Stimulated activated CD4-positive, alpha-beta T cell treated with anti-CD3 and anti-CD28 coated beads, Interleukin-4, amount 100 ng/mL, for 1 hour (primary cell): ENCODE data around the gene ETF1.

Experiments
- DNase-seq: peaks from one replicate; pipeline ENCODE4 v3.0.0-alpha.2; 2020

ETF1 gene

DNA sequence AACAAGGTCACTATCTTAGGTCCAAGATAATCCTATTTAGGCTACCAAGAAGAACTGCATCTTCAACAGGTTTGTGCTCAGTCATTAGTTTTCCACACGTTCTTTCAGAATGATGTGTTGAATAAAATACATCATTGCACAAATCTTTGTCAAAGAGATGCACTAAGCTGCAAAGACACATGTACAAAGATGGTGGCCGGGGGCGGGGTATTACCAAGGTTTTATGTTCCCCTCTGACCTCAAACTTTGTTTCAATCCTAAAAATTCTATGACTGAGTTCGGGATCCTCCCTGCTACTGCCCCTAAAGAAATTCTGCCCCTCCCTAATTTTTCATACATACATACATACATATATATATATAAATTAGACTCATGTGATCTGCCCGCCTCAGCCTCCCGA, 17.9 kb upstream of the ETF1 start:
- DNase-seq, result no peak

DNA sequence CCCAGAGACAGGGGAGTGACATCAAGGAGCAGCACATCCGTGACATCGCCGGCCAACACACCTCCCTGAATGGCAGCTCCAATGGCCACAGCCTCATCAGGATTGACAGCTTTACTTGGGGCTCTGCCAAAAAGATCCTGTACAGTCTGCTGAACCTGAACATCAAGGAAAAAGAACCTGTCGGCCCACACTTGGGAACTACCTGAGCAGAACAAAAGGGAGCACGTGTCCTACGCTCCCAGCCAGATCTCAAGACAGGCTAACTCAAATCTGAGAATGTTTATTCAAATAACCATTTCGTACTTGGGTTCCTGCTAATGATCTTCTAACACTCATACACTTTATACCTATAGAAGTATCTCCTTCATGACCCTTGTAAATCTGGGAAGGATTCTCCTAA, 16.9 kb upstream of the ETF1 start:
- no peak for DNase-seq

DNA sequence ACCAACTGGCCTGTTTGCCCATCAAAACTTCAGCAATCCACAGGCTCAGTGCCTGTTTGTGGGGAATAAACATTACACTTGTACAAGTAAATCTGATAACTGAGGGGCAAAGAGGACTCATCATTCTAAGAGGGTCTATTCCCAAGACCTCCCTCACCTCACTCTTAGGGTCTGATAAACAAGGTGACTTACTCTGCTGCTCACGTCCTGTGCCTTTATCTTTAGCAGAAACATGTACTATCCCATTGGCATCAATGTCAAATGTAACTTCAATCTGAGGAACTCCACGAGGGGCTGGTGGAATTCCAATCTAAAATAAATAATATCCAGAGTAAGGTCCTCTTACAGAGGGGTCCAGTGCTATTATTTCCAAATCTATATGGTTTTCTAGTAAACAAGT, 14.6 kb upstream of the ETF1 start:
- DNase-seq, result no peak

DNA sequence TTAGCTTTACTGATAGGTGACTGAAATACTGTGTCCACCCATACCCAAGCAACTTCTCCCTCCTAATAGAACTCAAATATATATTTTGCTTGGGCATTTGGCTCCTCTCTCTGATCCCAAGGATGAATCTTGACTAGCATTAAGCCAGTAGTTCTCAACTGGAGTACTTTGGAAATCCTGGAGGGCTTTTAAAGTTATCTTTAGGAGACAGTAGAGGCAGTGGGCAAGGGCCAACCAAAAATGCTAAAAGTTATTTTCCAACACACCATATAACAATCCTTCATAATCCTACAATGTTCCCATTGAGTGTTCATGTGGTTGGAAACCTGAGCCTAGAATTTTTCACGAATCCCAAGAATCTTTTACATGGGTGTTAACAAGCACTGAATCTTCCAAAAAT, 11.1 kb upstream of the ETF1 start:
- DNase-seq, result no peak

DNA sequence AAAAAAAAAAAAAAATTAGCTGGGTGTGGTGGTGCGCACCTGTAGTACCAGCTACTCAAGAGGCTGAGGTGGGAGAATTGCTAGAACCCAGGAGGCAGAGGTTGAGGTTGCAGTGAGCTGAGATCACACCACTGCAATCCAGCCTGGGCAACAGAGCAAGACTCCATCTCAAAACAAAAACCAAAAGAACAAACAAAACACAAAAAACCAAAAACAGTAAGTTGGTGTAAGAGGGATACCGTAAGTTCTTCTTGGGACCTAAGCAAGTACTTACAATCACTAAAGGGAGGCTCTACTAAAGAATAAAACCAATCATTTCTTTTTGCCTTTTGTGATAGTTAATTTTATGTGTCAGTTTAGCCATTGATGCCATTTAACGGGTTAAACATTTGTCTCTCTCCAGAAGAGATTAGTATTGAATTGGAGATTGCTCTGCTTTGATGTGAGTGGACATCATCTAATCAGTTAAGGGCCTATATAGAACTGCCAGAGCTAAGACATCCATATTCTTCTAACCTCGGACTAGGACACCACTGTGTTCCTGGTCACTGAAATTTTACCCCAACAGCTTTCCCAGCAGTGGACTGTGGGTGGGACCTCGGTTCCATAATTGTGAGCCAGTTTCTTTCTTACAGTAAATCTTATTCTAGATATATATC, 10.5 kb upstream of the ETF1 start:
- no peak for DNase-seq

DNA sequence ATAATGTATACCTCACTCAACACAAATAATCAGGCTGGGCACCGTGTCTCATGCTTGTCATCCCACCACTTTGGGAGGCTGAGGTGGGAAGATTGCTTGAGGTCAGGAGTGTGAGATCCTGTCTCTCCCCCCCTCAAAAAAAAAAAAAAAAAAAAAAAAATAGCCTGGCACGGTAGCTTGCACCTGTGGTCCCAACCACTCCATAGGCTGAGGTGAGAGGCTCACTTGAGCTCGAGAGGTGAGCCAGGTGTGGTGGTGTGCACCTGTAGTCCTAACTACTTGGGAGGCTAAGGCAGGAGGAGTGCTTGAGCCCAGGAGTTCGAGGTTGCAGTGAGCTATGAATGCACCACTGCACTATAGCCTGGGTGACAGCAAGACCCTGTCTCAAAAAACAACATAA, 9.6 kb upstream of the ETF1 start:
- no peak for DNase-seq

DNA sequence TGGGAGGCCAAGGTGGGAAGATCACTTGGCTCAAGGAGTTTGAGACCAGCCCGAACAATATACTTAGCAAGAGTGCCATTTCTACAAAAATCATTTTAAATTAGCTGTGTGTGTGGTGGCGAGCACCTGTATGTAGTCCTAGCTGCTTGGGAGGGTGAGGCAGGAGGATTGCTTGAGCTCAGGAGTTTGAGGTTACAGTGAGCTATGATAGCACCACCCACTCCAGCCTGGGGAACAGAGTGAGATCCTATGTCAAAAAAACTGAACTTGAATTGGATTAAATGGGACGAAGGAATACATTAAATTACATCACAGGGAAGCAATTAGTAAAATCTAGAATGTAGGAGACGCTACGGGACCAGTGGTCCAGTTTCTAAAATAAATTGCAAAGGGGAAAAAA, 6.4 kb upstream of the ETF1 start:
- DNase-seq, result no peak

DNA sequence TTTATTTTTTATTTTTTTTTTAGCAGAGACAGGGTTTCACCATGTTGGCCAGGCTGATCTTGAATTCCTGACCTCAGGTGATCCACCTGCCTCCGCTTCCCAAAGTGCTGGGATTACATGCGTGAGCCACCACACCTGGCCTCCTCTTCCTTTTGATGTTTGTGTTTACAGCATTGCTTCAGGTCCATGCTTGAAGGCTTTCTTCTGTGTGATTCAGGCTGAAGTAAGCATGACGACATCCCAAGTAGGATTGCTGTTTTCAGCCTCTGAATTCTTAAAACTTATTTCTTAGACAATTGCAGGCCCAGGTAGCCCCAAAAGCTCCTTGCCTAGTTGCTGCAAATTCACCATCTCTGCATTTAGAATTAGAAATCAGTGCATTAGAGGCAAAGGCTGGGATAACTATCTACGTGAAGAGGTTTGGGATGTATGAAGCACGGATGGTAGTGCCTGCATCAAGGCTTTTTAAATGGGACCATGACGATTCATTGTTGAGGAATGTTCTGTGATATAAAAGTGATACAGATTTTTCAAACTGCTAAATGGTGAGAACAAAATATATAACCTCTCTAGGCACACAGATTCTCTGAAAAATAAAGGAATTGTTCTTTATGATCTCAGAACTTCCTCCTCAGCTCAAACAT, 3.0 kb upstream of the ETF1 start:
- no peak for DNase-seq

DNA sequence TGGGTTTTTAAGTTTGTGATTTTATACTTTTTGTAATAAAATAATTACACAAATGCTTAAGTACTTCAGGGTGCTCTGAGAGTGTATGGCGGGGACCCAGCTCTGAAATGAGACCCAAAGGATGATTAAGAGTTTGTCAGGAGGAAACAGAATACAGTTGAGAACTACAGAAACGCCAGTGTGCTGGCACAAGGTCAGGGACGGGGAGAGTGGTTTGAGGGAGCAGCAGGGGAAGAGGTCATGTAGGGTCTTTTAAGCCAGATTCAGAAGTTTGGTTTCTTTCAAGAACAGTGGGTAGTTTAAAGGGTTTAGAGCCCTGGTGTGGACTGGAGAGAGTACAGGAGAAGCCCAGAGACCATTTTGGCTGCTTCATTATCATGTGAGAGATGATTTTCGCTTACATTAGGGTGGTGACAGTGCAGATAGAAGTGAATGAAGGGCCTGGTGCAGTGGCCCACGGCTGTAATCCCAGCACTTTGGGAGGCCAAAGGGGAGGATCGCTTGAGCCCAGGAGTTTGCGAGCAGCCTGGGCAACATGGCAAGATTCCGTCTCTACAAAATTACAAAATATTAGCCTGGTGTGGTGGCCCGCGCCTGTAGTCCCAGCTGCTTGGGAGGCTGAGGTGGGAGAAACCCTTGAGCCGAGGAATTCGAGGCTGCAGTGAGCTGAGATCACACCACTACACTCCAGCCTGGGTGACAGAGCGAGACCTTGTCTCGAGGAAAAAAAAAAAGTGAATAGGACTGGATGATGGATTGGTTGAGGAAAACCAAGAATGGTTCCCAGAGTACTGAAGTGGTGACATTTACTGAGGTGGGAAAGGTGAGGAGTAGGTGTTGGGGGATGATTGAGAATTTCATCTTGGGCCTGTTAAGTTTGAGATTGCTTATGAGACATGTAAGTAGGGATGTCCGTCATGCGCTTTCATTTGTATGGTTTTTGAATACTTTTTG, 1.4 kb upstream of the ETF1 start:
- DNase-seq, result no peak

DNA sequence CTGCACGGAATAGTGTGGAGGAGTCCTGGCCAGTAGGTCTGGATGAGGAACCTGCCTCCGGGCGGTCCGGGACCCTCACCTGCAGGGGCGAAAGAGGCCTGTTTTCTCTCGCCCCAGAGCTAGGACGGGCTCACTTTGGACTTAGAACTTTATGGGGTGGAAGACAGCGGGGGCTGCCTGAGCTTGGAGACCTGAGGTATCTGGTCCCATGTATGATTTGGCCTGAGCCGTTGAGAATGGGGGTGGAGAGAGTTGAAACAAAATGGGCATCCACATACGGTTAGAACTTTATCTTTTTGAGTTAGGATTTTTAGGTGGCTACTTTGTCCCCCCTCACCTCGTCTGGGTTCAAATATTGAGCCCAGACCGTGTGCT, 681 bp upstream of the ETF1 start:
- DNase-seq, result no peak

DNA sequence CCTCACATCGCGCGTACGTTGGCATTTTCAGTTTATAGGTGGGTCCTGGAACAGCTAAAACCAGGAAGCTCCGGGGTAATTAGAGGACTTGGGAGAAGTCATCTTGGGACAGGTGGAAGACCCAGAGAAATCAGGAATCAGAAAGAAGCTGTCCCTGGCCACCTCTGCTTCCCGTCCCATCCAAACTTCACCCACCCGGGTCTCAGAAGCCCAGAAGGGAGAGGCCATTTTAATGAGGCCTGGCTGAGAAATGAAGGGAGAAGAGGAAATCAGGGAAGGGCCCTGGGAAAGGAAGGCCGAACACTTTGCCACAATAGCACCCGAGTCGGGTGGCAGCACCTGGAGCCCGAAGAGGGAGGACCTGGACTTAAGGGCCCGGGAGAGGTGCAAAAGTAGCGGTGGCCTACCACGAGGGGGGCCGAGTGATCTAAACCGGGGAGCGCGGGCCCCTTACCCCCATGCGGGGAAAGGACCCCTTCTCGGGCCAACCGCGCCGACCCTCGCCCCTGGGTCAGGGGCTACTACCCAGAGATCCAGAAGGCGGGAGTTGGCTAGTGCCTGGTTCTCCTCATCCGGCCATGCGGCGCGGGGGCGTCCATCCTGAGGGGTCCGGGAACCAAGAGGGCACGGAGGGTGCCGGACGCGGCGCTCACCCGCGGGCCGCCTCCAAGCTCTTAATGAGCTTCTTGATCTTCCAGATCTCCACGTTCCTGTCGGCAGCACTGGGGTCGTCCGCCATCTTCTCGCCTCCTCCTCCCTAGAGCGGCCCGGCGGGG, 668 bp downstream of the ETF1 start:
- DNase-seq, result no peak

DNA sequence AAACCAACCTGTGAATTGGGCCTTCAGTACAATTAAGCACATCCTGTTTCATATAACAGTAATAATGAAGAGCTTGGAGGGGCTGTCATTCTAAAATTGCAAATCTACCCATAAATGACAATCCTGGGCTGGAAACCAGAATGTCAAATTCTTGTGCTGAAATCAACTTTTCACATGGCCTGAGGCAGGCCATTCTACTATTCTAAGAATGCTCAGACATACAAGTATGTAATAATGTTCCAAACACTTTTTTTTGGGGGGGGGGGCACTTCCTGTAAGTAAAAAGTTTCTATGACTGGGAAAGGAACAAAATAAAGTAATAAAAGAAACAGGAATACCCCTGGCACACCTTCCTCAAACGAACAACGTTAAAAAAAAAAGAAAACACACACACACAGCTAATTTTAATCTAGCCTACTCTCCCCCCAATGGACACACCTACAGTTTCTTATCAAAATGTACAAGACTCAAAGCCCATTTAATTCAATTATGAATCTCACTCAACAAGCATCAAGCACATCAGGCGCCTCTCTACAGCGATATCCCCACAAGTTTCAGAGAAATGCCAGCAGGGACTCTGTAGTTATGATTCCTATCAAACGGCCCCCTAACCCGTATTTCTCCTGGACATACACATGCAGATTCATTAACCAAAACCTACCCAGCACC, 1.4 kb downstream of the ETF1 start:
- DNase-seq, result no peak

DNA sequence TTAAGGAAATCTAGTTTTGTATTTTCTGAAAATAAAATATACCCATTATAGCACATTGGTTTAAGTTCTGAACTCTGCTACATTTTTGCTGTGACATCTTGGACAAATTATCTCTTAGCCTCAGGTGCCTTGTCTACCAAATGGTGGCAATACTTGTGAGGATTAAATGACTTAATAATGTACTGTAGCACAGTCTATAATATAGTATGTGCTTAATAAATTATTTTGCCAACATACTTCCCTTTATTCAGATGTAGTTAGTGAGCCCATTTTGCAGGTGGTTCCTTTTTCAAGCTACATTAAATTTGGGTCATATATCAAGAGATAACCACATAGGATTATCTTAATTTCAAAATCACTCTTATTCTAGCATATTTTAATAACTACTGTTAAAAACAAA, 3.2 kb downstream of the ETF1 start:
- DNase-seq, result no peak

DNA sequence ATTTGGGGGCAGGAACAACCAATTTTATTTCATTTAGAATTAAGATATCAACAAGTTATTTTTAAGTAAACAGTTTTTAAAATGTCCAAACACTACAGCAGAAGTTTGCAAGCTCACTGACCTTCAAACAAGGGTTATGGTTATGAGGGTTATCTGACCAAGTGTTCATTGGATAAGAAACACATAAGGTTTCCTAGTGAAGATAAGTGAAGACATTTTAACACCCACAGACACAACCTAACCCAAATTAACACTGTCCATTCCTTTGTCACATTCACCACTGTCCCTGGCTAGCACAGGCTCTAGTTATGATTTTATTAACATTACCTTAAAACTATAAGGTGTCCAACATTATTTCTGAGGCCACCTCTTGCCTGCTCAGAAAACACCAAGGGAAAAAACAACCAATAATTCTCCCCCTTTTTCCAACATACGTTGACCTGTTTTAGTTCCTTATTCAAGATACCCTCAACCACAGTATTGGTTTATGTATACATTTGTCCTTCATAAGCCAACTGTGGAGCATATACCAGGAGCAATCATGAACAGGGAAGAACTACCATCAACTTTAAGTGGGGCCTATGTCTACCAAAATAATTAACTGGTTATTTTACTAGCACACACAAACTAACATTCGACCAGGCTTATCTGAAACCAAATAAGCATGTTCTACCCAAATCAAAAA, 4.0 kb downstream of the ETF1 start:
- DNase-seq, result no peak

DNA sequence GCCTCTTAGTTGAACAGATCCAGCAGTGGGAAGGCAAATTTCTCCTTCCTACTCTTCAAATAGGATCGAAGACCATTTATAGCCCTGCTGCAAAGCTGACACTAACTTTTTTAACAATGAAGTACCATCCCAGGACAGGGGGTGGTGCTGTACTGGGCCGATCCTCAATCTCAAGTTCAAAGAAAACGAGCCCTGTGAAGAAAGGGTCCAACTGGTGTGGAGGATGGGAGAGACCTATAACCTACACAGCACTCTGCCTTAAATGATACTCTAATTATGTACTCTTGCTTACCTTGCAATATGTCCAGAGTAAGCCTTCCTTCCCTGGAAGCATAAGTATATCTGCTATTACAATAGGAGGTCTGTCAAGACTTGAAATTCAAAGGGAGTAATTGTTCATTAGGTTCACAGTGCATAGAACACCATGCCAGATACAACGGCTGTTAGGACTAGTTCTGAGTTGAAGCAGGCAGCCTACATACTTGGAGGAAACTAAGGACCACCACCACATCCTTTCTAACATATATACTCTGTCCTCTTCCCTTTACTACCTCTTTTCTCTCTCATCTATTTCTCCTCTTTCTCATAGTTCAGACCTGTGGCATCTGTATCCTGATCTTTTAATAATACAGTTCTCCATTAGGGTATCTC, 6.2 kb downstream of the ETF1 start:
- no peak for DNase-seq

DNA sequence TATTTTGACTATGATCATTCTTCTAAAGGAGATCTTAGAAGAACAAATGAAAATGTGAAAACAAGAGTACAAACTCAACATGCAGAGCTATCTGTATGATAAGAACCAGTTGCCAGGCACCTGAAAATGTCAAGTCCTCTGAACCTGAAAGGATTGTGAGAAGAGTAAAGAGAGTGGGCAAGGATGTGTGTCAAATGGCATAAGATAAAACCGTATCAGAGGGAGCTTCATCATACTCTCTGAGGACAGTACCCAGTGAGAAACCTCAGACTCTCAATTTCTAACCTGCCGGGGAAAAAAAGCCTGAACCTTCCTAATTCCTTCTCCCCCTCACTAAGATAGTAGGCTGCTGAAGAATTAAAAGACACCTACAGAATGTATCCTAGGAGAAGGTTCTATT, 6.8 kb downstream of the ETF1 start:
- DNase-seq, result no peak

DNA sequence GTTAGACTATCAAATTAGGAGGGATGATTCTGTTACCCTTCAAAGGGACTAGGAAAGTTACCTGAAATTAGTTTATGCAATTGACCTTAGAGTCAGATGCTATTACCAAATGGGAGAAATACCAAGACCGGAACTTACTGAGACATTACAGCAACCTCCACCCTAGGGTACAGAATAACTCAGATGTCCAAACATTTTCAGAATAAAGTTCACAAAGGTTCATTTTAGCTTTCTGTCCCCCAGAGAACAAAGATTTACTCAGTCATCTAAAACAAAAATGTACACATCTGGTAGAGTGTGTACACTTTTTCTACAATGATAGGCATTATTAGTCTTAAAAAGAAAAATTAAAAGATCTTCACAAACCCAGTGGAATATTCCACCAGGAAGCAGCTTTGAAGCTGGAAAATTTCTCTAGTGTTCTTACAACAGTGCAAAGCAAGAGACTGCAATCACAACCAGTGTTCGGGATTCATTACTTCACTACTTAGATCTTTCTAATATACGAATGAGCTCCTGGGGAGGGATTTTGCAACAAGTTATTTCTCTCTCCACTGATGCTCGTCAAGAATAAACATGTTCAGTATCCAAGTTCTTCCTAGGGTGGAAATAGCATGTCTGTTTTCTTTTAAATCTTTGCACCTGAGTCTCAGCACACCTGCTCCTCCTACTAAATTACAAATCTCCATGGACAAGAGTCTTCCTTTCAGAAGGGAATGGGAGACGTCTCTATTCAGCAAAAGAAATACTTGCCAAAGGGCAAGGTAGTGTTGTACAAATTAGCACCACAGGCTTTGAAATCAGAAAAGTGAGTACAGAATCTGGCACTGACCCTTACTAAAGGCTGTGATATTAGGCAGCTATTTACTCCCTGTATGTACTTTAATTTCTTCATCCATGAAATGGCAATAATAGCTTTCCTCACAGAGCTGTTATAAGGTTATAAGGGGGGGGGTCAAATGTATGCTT, 8.8 kb downstream of the ETF1 start:
- no peak for DNase-seq

DNA sequence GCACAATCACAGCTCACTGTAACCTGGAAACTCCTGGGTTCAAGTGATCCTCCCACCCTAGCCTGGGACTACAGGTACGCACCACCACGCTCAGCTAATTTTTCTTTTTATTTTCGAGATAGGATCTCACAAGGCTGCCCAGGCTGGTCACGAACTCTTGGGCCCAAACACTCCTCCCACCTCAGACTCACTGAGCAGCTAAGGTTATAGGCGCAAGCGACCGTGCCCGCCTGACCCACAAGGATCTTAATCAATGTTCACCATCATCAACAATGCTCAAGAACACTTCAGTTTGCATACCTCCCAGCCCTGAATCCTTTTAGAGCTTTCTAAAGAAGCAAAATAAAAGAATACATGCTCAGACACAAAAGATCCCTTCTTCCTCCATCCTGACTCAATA, 13.2 kb downstream of the ETF1 start:
- DNase-seq, result no peak

DNA sequence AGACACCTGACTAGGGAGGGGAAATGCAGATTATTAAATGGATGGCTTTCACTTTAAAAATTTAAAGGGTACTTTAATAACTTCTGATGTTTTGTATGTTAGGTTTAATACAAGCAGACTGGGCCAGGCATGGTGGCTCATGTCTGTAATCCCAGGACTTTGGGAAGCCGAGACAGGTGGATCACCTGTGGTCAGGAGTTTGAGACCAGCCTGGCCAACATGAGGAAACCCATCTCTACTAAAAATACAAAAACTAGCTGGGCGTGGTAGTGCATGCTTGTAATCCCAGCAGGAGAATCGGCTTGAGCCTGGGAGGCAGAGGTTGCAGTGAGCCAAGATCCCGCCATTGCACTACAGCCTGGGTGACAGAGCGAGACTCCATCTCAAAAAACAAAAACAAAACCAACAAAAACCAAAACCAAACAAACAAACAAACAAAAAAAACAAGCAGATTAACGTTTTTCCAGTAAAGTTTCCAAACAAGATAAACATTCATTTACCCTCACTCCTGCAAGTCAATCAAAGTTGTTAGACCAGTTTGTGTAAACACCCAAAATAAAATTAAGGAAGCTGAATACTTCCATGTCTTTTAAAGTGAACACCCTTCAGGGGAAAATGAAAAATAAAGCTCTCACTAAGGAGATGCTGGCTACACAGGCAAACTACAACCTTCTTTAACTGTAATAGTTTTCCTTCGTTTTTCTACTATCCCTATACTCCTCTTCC, 14.1 kb downstream of the ETF1 start:
- DNase-seq, result no peak

DNA sequence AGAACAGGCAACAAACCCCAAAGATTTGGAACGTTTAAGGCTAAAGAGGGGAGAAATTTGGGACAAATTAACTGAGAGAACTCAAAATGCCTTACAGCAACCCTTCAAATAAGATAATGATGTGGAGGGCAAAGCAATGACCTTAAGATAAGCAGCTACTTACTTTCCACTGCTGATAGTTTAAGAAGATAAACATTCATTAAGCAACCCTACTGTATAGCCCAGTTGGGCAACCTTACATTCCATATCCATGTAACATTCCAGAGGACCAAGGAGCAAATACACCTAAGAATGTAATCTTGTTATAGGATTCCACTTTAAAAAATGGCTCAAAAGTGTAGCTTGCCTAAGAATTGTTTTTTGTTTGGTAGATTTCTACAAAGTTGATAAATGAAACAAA, 14.8 kb downstream of the ETF1 start:
- DNase-seq, result no peak
